ENCODE measurements around the gene HELQ.

DNA sequence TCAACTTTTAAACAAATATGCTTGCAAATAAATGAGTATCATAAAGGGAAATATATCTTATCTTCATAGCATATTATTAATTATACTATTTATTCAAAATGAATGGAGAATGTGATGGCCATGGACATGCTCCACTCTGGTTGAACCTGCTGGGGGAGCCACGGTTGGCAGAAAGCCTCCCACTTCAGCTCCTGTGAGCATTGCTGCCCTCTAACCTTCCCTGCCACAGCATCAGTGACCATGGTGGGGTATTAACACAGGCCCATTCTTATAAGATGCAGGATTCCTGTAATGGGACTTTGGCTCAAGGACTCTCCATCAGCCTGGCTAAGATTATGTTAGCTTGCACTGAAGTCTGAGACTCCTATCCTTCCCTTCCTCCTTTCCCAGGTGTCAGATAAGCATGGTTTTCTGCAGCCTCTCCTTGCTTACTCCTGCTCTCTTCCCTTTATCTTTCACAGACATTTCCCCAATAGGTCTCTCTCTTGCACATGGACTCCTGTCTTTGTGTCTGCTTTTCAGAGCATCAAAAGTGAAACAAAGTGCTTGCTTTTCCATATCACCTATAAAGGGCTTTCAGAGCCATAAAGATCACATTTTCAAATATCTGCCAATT is 34.2 kb upstream of the HELQ start:
- TF ChIP-seq FOXA1 (IDR thresholded peaks at IDR 0.05) (no peak), JUND (IDR thresholded peaks at IDR 0.05) (no peak), TAF1 (conservative IDR thresholded peaks at IDR 0.05) (no peak), SP1 (IDR thresholded peaks at IDR 0.05) (no peak), YY1 (IDR thresholded peaks at IDR 0.05) (no peak), GABPA (IDR thresholded peaks at IDR 0.05 in 1 of 2, conservative IDR thresholded peaks at IDR 0.05 in 1 of 2) (no peak), RAD21 (IDR thresholded peaks at IDR 0.05) (no peak), HNF4A (conservative IDR thresholded peaks at IDR 0.05) (no peak)
- TF ChIP-seq, protein P1, sequence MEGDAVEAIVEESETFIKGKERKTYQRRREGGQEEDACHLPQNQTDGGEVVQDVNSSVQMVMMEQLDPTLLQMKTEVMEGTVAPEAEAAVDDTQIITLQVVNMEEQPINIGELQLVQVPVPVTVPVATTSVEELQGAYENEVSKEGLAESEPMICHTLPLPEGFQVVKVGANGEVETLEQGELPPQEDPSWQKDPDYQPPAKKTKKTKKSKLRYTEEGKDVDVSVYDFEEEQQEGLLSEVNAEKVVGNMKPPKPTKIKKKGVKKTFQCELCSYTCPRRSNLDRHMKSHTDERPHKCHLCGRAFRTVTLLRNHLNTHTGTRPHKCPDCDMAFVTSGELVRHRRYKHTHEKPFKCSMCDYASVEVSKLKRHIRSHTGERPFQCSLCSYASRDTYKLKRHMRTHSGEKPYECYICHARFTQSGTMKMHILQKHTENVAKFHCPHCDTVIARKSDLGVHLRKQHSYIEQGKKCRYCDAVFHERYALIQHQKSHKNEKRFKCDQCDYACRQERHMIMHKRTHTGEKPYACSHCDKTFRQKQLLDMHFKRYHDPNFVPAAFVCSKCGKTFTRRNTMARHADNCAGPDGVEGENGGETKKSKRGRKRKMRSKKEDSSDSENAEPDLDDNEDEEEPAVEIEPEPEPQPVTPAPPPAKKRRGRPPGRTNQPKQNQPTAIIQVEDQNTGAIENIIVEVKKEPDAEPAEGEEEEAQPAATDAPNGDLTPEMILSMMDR (IDR thresholded peaks at IDR 0.05; ENCODE audit: low read depth, low read length, missing input control): no peak
- TF ChIP-seq, protein P2, sequence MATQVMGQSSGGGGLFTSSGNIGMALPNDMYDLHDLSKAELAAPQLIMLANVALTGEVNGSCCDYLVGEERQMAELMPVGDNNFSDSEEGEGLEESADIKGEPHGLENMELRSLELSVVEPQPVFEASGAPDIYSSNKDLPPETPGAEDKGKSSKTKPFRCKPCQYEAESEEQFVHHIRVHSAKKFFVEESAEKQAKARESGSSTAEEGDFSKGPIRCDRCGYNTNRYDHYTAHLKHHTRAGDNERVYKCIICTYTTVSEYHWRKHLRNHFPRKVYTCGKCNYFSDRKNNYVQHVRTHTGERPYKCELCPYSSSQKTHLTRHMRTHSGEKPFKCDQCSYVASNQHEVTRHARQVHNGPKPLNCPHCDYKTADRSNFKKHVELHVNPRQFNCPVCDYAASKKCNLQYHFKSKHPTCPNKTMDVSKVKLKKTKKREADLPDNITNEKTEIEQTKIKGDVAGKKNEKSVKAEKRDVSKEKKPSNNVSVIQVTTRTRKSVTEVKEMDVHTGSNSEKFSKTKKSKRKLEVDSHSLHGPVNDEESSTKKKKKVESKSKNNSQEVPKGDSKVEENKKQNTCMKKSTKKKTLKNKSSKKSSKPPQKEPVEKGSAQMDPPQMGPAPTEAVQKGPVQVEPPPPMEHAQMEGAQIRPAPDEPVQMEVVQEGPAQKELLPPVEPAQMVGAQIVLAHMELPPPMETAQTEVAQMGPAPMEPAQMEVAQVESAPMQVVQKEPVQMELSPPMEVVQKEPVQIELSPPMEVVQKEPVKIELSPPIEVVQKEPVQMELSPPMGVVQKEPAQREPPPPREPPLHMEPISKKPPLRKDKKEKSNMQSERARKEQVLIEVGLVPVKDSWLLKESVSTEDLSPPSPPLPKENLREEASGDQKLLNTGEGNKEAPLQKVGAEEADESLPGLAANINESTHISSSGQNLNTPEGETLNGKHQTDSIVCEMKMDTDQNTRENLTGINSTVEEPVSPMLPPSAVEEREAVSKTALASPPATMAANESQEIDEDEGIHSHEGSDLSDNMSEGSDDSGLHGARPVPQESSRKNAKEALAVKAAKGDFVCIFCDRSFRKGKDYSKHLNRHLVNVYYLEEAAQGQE (IDR thresholded peaks at IDR 0.05): no peak
- TF ChIP-seq, protein P3, sequence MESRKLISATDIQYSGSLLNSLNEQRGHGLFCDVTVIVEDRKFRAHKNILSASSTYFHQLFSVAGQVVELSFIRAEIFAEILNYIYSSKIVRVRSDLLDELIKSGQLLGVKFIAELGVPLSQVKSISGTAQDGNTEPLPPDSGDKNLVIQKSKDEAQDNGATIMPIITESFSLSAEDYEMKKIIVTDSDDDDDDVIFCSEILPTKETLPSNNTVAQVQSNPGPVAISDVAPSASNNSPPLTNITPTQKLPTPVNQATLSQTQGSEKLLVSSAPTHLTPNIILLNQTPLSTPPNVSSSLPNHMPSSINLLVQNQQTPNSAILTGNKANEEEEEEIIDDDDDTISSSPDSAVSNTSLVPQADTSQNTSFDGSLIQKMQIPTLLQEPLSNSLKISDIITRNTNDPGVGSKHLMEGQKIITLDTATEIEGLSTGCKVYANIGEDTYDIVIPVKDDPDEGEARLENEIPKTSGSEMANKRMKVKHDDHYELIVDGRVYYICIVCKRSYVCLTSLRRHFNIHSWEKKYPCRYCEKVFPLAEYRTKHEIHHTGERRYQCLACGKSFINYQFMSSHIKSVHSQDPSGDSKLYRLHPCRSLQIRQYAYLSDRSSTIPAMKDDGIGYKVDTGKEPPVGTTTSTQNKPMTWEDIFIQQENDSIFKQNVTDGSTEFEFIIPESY (IDR thresholded peaks at IDR 0.05): no peak
